A549 (cell line): ENCODE results near the gene KAT7. TPM values are rescaled to one million over a fixed set of nuclear protein-coding genes. Genes with fewer than 3 reads are reported as not detected.
A peak's percentile ranks its signal among the peaks of the same experiment; 100 is the strongest.

Experiments used
- ATAC-seq, 2 experiments: fragments of 200-7000 bp in 1 of 2; fragments of >200 bp in 1 of 2; cut with Nextera tagmentation in 1 of 2; cut with Tn5 transposase in 1 of 2; 3 replicates each; pipeline versions ENCODE4 v1.8.0 to v1.9.1; 2018 to 2020; ENCODE audit warnings: mild to moderate bottlenecking in 1 of 2, moderate library complexity in 1 of 2
- CTCF ChIA-PET: fragments of 300-600 bp; sonication (Branson Sonifier 250); formaldehyde crosslinking; extraction: SDS; loops from one replicate; lab custom pipeline; 2021; ENCODE audit warnings: antibody characterized with exemption, inconsistent platforms; lab: Yijun Ruan, JAX
- POLR2A ChIA-PET: fragments of 350-600 bp; formaldehyde crosslinking; extraction: SDS; loops from one replicate; lab custom pipeline; 2021; ENCODE audit warnings: antibody characterized with exemption, inconsistent platforms; lab: Yijun Ruan, JAX
- DNase-seq, 2 experiments: peaks; one replicate each; pipeline versions ENCODE4 v3.0.0 to v3.0.0-alpha.2; 2011 to 2016; ENCODE audit warnings: low read depth in 1 of 2, low spot score in 1 of 2
- FAIRE-seq: peaks from 2 replicates; lab custom pipeline; 2011; peaks lifted over from hg19 to GRCh38; lab: Jason Lieb, UNC
- H3K27ac ChIP-seq, 2 experiments: fragments of >200 bp; sonication (Bioruptor Twin); formaldehyde crosslinking; 3 replicates each; pipeline ENCODE4 v1.5.1; 2016 to 2017
- H3K4me1 ChIP-seq: fragments of >200 bp; sonication (Bioruptor Twin); formaldehyde crosslinking; 3 replicates; pipeline ENCODE4 v1.6.1; 2016
- H3K4me2 ChIP-seq: fragments of >200 bp; sonication (Bioruptor Twin); formaldehyde crosslinking; 3 replicates; pipeline ENCODE4 v1.6.1; 2016
- H3K4me3 ChIP-seq: fragments of >200 bp; sonication (Bioruptor Twin); formaldehyde crosslinking; 3 replicates; pipeline ENCODE4 v1.5.1; 2016
- H3K9me3 ChIP-seq: fragments of >200 bp; sonication (Bioruptor Twin); formaldehyde crosslinking; 3 replicates; pipeline ENCODE4 v1.6.1; 2016
- CEBPB ChIP-seq, 2 experiments: fragments of >200 bp in 1 of 2; sonication (Bioruptor Twin) in 1 of 2; formaldehyde crosslinking in 1 of 2; IDR thresholded peaks; 2 replicates each; pipeline ENCODE4 v1.6.1; 2012 to 2016
- CHD2 ChIP-seq: fragments of 150-350 bp; IDR thresholded peaks from 2 replicates; pipeline ENCODE4 v1.6.1; 2014; ENCODE audit warnings: low read length; ENCODE audit not compliant: partially characterized antibody
- EHF ChIP-seq: fragments of 250-450 bp; sonication (Bioruptor Pico); IDR thresholded peaks from 2 replicates; pipeline ENCODE4 v1.5.0; 2020; ENCODE audit warnings: mild to moderate bottlenecking
- FOSL2 ChIP-seq, 2 experiments: fragments of 450-650 bp in 1 of 2; fragments of >200 bp in 1 of 2; sonication (Bioruptor Twin) in 1 of 2; formaldehyde crosslinking; IDR thresholded peaks; 2 replicates each; pipeline versions ENCODE4 v1.5.0 to v1.6.1; 2016 to 2020; ENCODE audit warnings: mild to moderate bottlenecking in 1 of 2, moderate library complexity in 1 of 2
- GATA3 ChIP-seq: IDR thresholded peaks from 2 replicates; pipeline ENCODE4 v1.6.1; 2012; ENCODE audit warnings: borderline replicate concordance
- HEYL ChIP-seq: fragments of 250-450 bp; sonication (Bioruptor Pico); IDR thresholded peaks from 2 replicates; pipeline ENCODE4 v1.8.0; 2021; ENCODE audit warnings: mild to moderate bottlenecking, moderate library complexity
- JUN ChIP-seq, 2 experiments: fragments of >200 bp; sonication (Bioruptor Twin); formaldehyde crosslinking; IDR thresholded peaks; 2 replicates in 1 of 2; 3 replicates in 1 of 2; pipeline ENCODE4 v1.6.1; 2016 to 2017
- JUNB ChIP-seq: fragments of >200 bp; sonication (Bioruptor Twin); formaldehyde crosslinking; IDR thresholded peaks from 2 replicates; pipeline ENCODE4 v1.6.1; 2016
- KDM1A ChIP-seq: fragments of 200-600 bp; sonication (generic); IDR thresholded peaks from 2 replicates; pipeline ENCODE4 v1.6.1; 2016; ENCODE audit warnings: low read depth, mild to moderate bottlenecking
- MAFK ChIP-seq: fragments of 450-650 bp; IDR thresholded peaks from 2 replicates; pipeline ENCODE4 v1.6.1; 2014; ENCODE audit not compliant: partially characterized antibody
- MAZ ChIP-seq: fragments of 150-350 bp; IDR thresholded peaks from 2 replicates; pipeline ENCODE4 v1.6.1; 2014; ENCODE audit warnings: antibody characterized with exemption, low read depth, low read length, borderline replicate concordance
- NFE2L2 ChIP-seq: fragments of 150-350 bp; conservative IDR thresholded peaks from 2 replicates; pipeline ENCODE4 v1.6.1; 2014; ENCODE audit warnings: low read length
- NPAS2 ChIP-seq: fragments of 250-450 bp; sonication (Bioruptor Pico); IDR thresholded peaks from 2 replicates; pipeline ENCODE4 v1.8.0; 2022; ENCODE audit warnings: mild to moderate bottlenecking, moderate library complexity, borderline replicate concordance
- NR3C1 ChIP-seq: fragments of >200 bp; sonication (Bioruptor Twin); formaldehyde crosslinking; IDR thresholded peaks from 3 replicates; pipeline ENCODE4 v1.6.1; 2017
- PHF8 ChIP-seq: fragments of 200-600 bp; sonication (generic); IDR thresholded peaks from 2 replicates; pipeline ENCODE4 v1.6.1; 2016; ENCODE audit warnings: low read depth, mild to moderate bottlenecking, antibody characterized with exemption, moderate library complexity, borderline replicate concordance
- RAD21 ChIP-seq, 2 experiments: fragments of >200 bp in 1 of 2; sonication (Bioruptor Twin) in 1 of 2; formaldehyde crosslinking in 1 of 2; IDR thresholded peaks in 1 of 2; conservative IDR thresholded peaks in 1 of 2; 2 replicates in 1 of 2; 3 replicates in 1 of 2; pipeline ENCODE4 v1.6.1; 2012 to 2018; ENCODE audit warnings: inconsistent platforms in 1 of 2
- RCOR1 ChIP-seq: fragments of 150-350 bp; IDR thresholded peaks from 2 replicates; pipeline ENCODE4 v1.6.1; 2014; ENCODE audit warnings: antibody characterized with exemption, low read length, low read depth
- RFX5 ChIP-seq: fragments of 450-650 bp; IDR thresholded peaks from 2 replicates; pipeline ENCODE4 v1.7.1; 2014; ENCODE audit warnings: antibody characterized with exemption, mild to moderate bottlenecking, moderate library complexity
- SMC3 ChIP-seq: fragments of >200 bp; sonication (Bioruptor Twin); formaldehyde crosslinking; IDR thresholded peaks from 3 replicates; pipeline ENCODE4 v1.6.1; 2018; ENCODE audit warnings: inconsistent platforms
- ZC3H11A ChIP-seq: fragments of 450-650 bp; IDR thresholded peaks from 2 replicates; pipeline ENCODE4 v1.6.1; 2014; ENCODE audit warnings: antibody characterized with exemption, mild to moderate bottlenecking
- ZFP36 ChIP-seq: fragments of 450-650 bp; IDR thresholded peaks from 2 replicates; pipeline ENCODE4 v1.6.1; 2014; ENCODE audit warnings: borderline replicate concordance; ENCODE audit not compliant: partially characterized antibody
- WGBS: methylation state at CpG from one replicate; pipeline ENCODE4 v1.1.6; 2017; ENCODE audit errors: missing lambda C conversion rate; 5-methylcytosine and 5-hydroxymethylcytosine counted together
- polyA plus RNA-seq, 4 experiments: library from polyadenylated mRNA; depleted of rRNA in 3 of 4; stranded (reverse); fragments of >200 nt; fragmentation: RNase III in 1 of 4; extraction: RNeasy Plus Mini Kit Qiagen cat#74134 plus additional on column Dnase treatment in 1 of 4; gene quantifications; 2 replicates in 3 of 4; 3 replicates in 1 of 4; pipeline ENCODE4 v1.2.3, GENCODE V29; 2011 to 2017
- TF ChIP-seq, protein P1 (sequence below): fragments of 250-450 bp; sonication (Bioruptor Pico); IDR thresholded peaks from 2 replicates; pipeline ENCODE4 v1.5.0; 2020; ENCODE audit warnings: low read depth, mild to moderate bottlenecking, moderate library complexity
- TF ChIP-seq, protein P2 (sequence below): fragments of 250-450 bp; sonication (Bioruptor Pico); IDR thresholded peaks from 2 replicates; pipeline ENCODE4 v1.5.0; 2021; ENCODE audit warnings: mild to moderate bottlenecking, moderate library complexity, borderline replicate concordance
- TF ChIP-seq, protein P3 (sequence below): fragments of 150-350 bp; IDR thresholded peaks from 2 replicates; pipeline ENCODE4 v1.6.1; 2014; ENCODE audit warnings: low read depth, mild to moderate bottlenecking, low read length

KAT7 gene
- polyA plus RNA-seq, 2 of the 4 experiments (the other 2 are of a cell fraction): 33.2 to 48.7 TPM

DNA sequence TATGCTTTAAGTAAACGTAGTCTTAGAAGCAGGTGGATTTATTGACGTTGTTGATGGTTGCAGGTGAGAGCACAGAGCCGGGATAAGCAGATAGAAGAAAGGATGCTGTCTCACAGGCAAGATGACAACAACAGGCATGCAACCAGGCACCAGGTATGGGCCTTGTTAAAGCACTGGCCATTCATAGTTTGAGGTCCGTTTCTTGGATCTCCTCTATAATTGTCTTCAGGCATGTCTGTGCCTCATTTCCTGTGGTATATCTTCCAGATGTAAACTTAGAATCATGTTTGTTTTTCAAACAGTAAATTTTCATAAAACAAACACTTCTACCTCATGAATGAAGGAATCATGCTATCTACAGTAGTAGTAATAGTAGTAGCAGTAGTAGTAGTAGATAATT, 20.6 kb downstream of the KAT7 start:
- H3K27ac ChIP-seq: no peak overlapping the region
- no peak overlapping the region for H3K4me3 ChIP-seq
- no peak for TF ChIP-seq RCOR1
- no peak for TF ChIP-seq RAD21 (conservative IDR thresholded peaks at IDR 0.05 in 1 of 2, IDR thresholded peaks at IDR 0.05 in 1 of 2)
- ChIA-PET POLR2A (no interaction called here), CTCF (interaction anchor here (1.0 to 1.5 kb wide), 4 partner anchors 11 to 189 kb away, joined by 3 to 5 read pairs (median 3); no protein-coding TSS in a partner anchor)
- 81% methylated on average over 4 of the region's 4 CpGs for whole genome bisulfite sequencing
- DNase-seq (no peak), ATAC-seq (no peak), FAIRE-seq (no peak)
- no peaks in the 10 kb centered on the region for H3K9me3 ChIP-seq
- no peaks in the 10 kb centered on the region for H3K4me1 ChIP-seq
- no peak overlapping the region for H3K4me2 ChIP-seq

DNA sequence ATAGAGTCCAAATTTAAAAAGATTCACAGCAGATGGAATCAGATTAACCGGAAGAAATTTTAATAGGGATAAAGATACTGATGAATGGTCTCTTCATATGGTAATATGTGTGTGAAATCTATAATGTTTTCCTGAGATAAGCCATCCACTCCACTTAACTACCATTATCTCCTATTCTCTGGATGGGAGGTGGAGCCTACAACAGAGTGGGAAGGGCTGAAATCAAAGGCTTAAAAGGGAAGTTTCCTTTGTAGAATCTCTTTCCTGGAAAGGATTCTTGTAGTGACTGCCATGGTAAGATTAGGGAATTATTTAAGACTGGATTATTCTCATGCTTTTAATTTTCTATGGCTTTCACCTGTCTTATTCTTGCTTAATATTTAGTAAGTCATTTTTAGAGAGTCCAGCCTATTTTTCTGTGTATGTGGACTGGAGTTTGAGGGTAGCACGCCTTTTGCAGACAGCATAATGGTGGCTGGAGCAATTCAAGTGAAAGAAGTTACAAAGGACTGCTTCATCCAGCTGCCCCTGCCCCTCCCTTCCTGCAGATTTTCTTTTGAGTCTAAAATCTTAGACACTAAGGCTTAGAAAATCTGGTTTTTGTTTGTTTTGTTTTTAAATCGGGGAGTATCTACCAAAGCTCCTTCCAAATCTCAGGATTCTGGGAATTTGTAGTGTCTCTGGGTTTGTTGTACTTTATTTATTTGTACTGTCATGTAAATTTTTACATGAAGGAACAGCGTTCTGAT, 26.5 kb downstream of the KAT7 start:
- WGBS: 95% methylated on average over 4 of the region's 4 CpGs
- H3K4me2 ChIP-seq: no peak overlapping the region
- CTCF ChIA-PET: interaction anchor here (1.1 to 5.4 kb wide), 6 partner anchors 11 to 257 kb away, joined by 3 to 29 read pairs (median 3); no protein-coding TSS in a partner anchor
- TF ChIP-seq CHD2: no peak
- TF ChIP-seq, protein P1, sequence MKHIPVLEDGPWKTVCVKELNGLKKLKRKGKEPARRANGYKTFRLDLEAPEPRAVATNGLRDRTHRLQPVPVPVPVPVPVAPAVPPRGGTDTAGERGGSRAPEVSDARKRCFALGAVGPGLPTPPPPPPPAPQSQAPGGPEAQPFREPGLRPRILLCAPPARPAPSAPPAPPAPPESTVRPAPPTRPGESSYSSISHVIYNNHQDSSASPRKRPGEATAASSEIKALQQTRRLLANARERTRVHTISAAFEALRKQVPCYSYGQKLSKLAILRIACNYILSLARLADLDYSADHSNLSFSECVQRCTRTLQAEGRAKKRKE (CRISPR knock-in tag): no peak
- no peak for TF ChIP-seq CEBPB (IDR thresholded peaks at IDR 0.05)
- TF ChIP-seq GATA3: no peak
- no peak for TF ChIP-seq KDM1A
- no peak for TF ChIP-seq MAZ
- no peak for TF ChIP-seq NPAS2
- TF ChIP-seq ZC3H11A: no peak
- TF ChIP-seq, all 56 proteins: peak for 0
- FAIRE-seq (peak; percentile 51), DNase-seq (no peak), ATAC-seq (no peak)
- POLR2A ChIA-PET: no interaction called here
- Histone ChIP-seq H3K4me3 (no peak overlapping the region), H3K27ac (no peak overlapping the region), H3K4me1 (no peaks in the 10 kb centered on the region), H3K9me3 (no peaks in the 10 kb centered on the region)

DNA sequence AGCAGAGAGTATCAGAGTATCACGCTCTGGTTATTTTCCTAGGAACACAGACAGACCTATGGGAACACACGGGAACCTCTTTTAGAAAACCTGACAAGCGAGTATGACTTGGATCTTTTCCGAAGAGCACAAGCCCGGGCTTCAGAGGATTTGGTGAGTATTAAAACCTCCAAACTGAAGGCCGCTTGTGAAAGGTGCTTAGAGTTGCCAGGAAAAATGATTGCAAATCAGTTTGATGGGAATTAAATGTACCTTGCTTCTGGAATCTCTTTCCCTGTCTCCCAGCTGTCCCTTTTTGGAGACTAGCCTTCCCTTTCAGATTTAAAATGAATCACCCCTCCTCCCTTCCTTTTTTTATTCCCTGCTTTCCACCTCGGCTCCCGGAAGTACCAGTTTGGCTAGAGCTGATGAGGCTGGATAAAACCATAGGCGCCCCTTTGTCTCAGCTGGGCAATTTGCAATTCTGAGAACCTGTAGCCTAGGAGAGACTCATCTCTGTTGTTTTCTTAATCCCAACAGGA, 27.3 kb downstream of the KAT7 start:
- FAIRE-seq: no peak
- 93% methylated on average over 9 of the region's 9 CpGs for WGBS
- TF ChIP-seq PHF8 (no peak), NFE2L2 (no peak), NR3C1 (no peak), ZFP36 (no peak), EHF (CRISPR knock-in tag) (no peak), SMC3 (no peak), MAFK (no peak), RCOR1 (no peak), FOSL2 (IDR thresholded peaks at IDR 0.05) (no peak), FOSL2 (CRISPR knock-in tag; IDR thresholded peaks at IDR 0.05) (no peak), RFX5 (no peak), KDM1A (no peak), JUN (IDR thresholded peaks at IDR 0.05) (no peak), JUNB (no peak), CHD2 (no peak), HEYL (no peak), ZC3H11A (no peak)
- TF ChIP-seq, protein P2, sequence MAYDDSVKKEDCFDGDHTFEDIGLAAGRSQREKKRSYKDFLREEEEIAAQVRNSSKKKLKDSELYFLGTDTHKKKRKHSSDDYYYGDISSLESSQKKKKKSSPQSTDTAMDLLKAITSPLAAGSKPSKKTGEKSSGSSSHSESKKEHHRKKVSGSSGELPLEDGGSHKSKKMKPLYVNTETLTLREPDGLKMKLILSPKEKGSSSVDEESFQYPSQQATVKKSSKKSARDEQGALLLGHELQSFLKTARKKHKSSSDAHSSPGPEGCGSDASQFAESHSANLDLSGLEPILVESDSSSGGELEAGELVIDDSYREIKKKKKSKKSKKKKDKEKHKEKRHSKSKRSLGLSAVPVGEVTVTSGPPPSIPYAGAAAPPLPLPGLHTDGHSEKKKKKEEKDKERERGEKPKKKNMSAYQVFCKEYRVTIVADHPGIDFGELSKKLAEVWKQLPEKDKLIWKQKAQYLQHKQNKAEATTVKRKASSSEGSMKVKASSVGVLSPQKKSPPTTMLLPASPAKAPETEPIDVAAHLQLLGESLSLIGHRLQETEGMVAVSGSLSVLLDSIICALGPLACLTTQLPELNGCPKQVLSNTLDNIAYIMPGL (CRISPR knock-in tag): no peak
- TF ChIP-seq, protein P3, sequence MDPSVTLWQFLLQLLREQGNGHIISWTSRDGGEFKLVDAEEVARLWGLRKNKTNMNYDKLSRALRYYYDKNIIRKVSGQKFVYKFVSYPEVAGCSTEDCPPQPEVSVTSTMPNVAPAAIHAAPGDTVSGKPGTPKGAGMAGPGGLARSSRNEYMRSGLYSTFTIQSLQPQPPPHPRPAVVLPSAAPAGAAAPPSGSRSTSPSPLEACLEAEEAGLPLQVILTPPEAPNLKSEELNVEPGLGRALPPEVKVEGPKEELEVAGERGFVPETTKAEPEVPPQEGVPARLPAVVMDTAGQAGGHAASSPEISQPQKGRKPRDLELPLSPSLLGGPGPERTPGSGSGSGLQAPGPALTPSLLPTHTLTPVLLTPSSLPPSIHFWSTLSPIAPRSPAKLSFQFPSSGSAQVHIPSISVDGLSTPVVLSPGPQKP: no peak
- ChIA-PET POLR2A (no interaction called here), CTCF (interaction anchor here (0.6 to 5.4 kb wide), 9 partner anchors 8 to 666 kb away, joined by 3 to 29 read pairs (median 3); no protein-coding TSS in a partner anchor)
- no peak for DNase-seq
- H3K4me3 ChIP-seq: no peak overlapping the region
- H3K4me2 ChIP-seq: no peak overlapping the region
- H3K9me3 ChIP-seq: no peaks in the 10 kb centered on the region
- no peaks in the 10 kb centered on the region for H3K4me1 ChIP-seq
- no peak for ATAC-seq
- H3K27ac ChIP-seq: no peak overlapping the region
